ENCODE results near the gene MINDY1. TPM values are rescaled to one million over a fixed set of nuclear protein-coding genes. Genes with fewer than 3 reads are reported as not detected.

MINDY1 gene
- total and polyA plus RNA-seq, 10 of the 15 experiments (the other 5 are each of a cell fraction or from before 2014, with no cell fraction given): 0.48 to 8.8 (median 5.0) TPM

- H3K4me1 ChIP-seq (ENCODE audit: control insufficient read depth, insufficient read depth, low read length): peaks cover 7% of the 10 kb centered on the region
- no TSS peak for BruUV-seq (replicated peaks)
- H3K9ac ChIP-seq (ENCODE audit: control insufficient read depth, insufficient read depth, low read length): peak overlapping the region; percentile 89
- SMC1A ChIA-PET (ENCODE audit: uncharacterized antibody, unreplicated experiment): interaction anchor here (0.6 to 1.0 kb wide), 2 partner anchors 49 to 91 kb away, joined by 3 read pairs; no protein-coding TSS in a partner anchor
- intact Hi-C loops (cut with micrococcal nuclease; ENCODE audit: unreplicated experiment): no loop called here
- 60% methylated on average over 3 of the region's 3 CpGs for WGBS (ENCODE audit: insufficient coverage, insufficient replicate concordance, low lambda C conversion rate, missing lambda C conversion rate)
- ATAC-seq (no peak), FAIRE-seq (no peak), DNase-seq (ENCODE audit: low read depth, low spot score) (no peak)
- no peaks in the 10 kb centered on the region for H3K36me3 ChIP-seq (ENCODE audit: control insufficient read depth in 2 of 2, insufficient read depth in 2 of 2, low read length in 1 of 2)
- CTCF ChIA-PET: interaction anchor here (0.6 to 1.9 kb wide), 4 partner anchors 13 to 147 kb away, joined by 3 to 4 read pairs (median 4); partner anchors contain the start of gene TNFAIP8L2
- POLR2A ChIA-PET: interaction anchor here (0.5 to 1.7 kb wide), 2 partner anchors 49 to 120 kb away, joined by 3 to 5 read pairs; no protein-coding TSS in a partner anchor
- no peaks in the 10 kb centered on the region for H3K27me3 ChIP-seq (replicated peaks in 1 of 2; ENCODE audit: control insufficient read depth in 2 of 2, insufficient read depth in 2 of 2, low read length in 1 of 2)
- peaks cover 16% of the 10 kb centered on the region for H3K79me2 ChIP-seq (ENCODE audit: control insufficient read depth, insufficient read depth, low read length)
- in situ Hi-C loops (cut with MboI): no loop called here
- RAD21 ChIA-PET (ENCODE audit: unreplicated experiment): interaction anchor here (0.9 kb wide), 1 partner anchor 91 kb away, joined by 3 read pairs; no protein-coding TSS in a partner anchor
- peak overlapping the region; percentile 99 for H3K4me2 ChIP-seq (ENCODE audit: control insufficient read depth, insufficient read depth)
- H2AFZ ChIP-seq (ENCODE audit: control insufficient read depth, low read depth, low read length): peak overlapping the region; percentile 98
- H3K27ac ChIP-seq (ENCODE audit: control insufficient read depth, insufficient read depth): peak overlapping the region; percentile 90; the same call in 1 of the 2 replicates
- H3K9me3 ChIP-seq (replicated peaks; ENCODE audit: control insufficient read depth, insufficient read depth, low read length): no peaks in the 10 kb centered on the region
- H4K20me1 ChIP-seq (ENCODE audit: control insufficient read depth, insufficient read depth): no peaks in the 10 kb centered on the region
- peak; percentile 78 for TF ChIP-seq BCL3 (IDR thresholded peaks at IDR 0.05; ENCODE audit: borderline replicate concordance, insufficient read depth, low read depth, low read length, poor library complexity, severe bottlenecking)
- TF ChIP-seq EP300 (IDR thresholded peaks at IDR 0.05; ENCODE audit: borderline replicate concordance in 1 of 2, control insufficient read depth in 1 of 2, low read depth in 2 of 2, low read length in 2 of 2): no peak
- no peak for TF ChIP-seq FOS (IDR thresholded peaks at IDR 0.05; ENCODE audit: borderline replicate concordance, extremely low read depth, insufficient read length)
- no peak for TF ChIP-seq E4F1 (IDR thresholded peaks at IDR 0.05; ENCODE audit: borderline replicate concordance, partially characterized antibody)
- no peak for TF ChIP-seq MYB (IDR thresholded peaks at IDR 0.05; ENCODE audit: borderline replicate concordance, low read depth, low read length)
- no peak for TF ChIP-seq RAD21 (IDR thresholded peaks at IDR 0.05; ENCODE audit: insufficient read depth, low read depth, low read length)
- peak overlapping the region; percentile 90 for H3K4me3 ChIP-seq
Observed at GRCh38 chr1:151009206-151009587, 2.5 kb upstream of the MINDY1 start.
